IMR-90 (cell line): ENCODE data around the gene FAM20C. TPM values are rescaled to one million over a fixed set of nuclear protein-coding genes. Genes with fewer than 3 reads are reported as not detected.

Experiments used
- ATAC-seq: fragments of 200-7000 bp; cut with Tn5 transposase; 2 replicates; pipeline ENCODE4 v1.9.1; 2020; ENCODE audit warnings: low read depth, mild to moderate bottlenecking, moderate library complexity
- BruUV-seq: library from RNA; stranded (reverse); fragments of 400-500 nt; replicated peaks from 2 replicates; lab custom pipeline; 2021; lab: Mats Ljungman, UMichigan
- CTCF ChIA-PET: fragments of 300-600 bp; formaldehyde crosslinking; extraction: SDS; loops from one replicate; lab custom pipeline; 2021; ENCODE audit warnings: antibody characterized with exemption; lab: Yijun Ruan, JAX
- POLR2A ChIA-PET: fragments of 300-600 bp; sonication (Branson Sonifier 250); formaldehyde crosslinking; loops from one replicate; lab custom pipeline; 2022; ENCODE audit warnings: antibody characterized with exemption; ENCODE audit not compliant: unreplicated experiment; lab: Charles Lee
- DNase-seq: peaks from one replicate; pipeline ENCODE4 v3.0.0; 2013
- H2AFZ ChIP-seq: replicated peaks from 2 replicates; pipeline ENCODE3; 2013; ENCODE audit warnings: low read length, mild to moderate bottlenecking; ENCODE audit not compliant: poor library complexity
- H2AK5ac ChIP-seq: 2 replicates; pipeline ENCODE4 v1.6.1; 2013; ENCODE audit warnings: low read depth, low read length, inconsistent platforms
- H2AK9ac ChIP-seq: replicated peaks from 2 replicates; pipeline ENCODE3; 2013; ENCODE audit warnings: mild to moderate bottlenecking, low read depth, low read length, moderate library complexity; ENCODE audit not compliant: poor library complexity
- H2BK120ac ChIP-seq: 2 replicates; pipeline ENCODE4 v1.6.1; 2013; ENCODE audit warnings: low read depth, low read length, inconsistent platforms
- H2BK15ac ChIP-seq: 3 replicates; pipeline ENCODE4 v1.6.1; 2013; ENCODE audit warnings: low read depth, low read length, inconsistent platforms
- H2BK20ac ChIP-seq: 2 replicates; pipeline ENCODE4 v1.6.1; 2013; ENCODE audit warnings: low read depth, mild to moderate bottlenecking, inconsistent platforms, low read length, moderate library complexity
- H2BK5ac ChIP-seq: 2 replicates; pipeline ENCODE4 v1.6.1; 2013; ENCODE audit warnings: mild to moderate bottlenecking, low read depth, low read length, inconsistent platforms; ENCODE audit not compliant: poor library complexity, severe bottlenecking
- H3K14ac ChIP-seq: replicated peaks from 2 replicates; pipeline ENCODE4 v1.6.1; 2013; ENCODE audit warnings: low read depth, low read length, inconsistent platforms
- H3K18ac ChIP-seq: 2 replicates; pipeline ENCODE4 v1.6.1; 2013; ENCODE audit warnings: low read depth, low read length, control low read depth
- H3K23ac ChIP-seq: 2 replicates; pipeline ENCODE4 v1.6.1; 2013; ENCODE audit warnings: low read depth, low read length, inconsistent platforms
- H3K27ac ChIP-seq: 2 replicates; pipeline ENCODE4 v1.5.1; 2013; ENCODE audit warnings: mild to moderate bottlenecking, control low read depth, low read length; ENCODE audit not compliant: insufficient read depth
- H3K27me3 ChIP-seq: 2 replicates; pipeline ENCODE4 v1.6.1; 2013; ENCODE audit warnings: low read length; ENCODE audit not compliant: control insufficient read depth, insufficient read depth
- H3K36me3 ChIP-seq: 2 replicates; pipeline ENCODE4 v1.6.1; 2013; ENCODE audit warnings: low read length, mixed read lengths; ENCODE audit not compliant: control insufficient read depth, insufficient read depth
- H3K4ac ChIP-seq: 2 replicates; pipeline ENCODE4 v1.6.1; 2013; ENCODE audit warnings: low read depth, low read length, inconsistent platforms
- H3K4me1 ChIP-seq: 2 replicates; pipeline ENCODE4 v1.6.1; 2013; ENCODE audit warnings: low read length, mixed read lengths; ENCODE audit not compliant: control insufficient read depth, insufficient read depth
- H3K4me2 ChIP-seq: 2 replicates; pipeline ENCODE4 v1.6.1; 2013; ENCODE audit warnings: low read depth, mild to moderate bottlenecking, control low read depth, low read length, moderate library complexity
- H3K4me3 ChIP-seq: 2 replicates; pipeline ENCODE4 v1.5.1; 2013; ENCODE audit warnings: low read depth, mild to moderate bottlenecking, control low read depth, low read length, moderate library complexity; ENCODE audit not compliant: insufficient read depth
- H3K56ac ChIP-seq: 2 replicates; pipeline ENCODE4 v1.6.1; 2013; ENCODE audit warnings: low read length, inconsistent platforms; ENCODE audit not compliant: insufficient read depth; ENCODE audit errors: extremely low read depth
- H3K79me1 ChIP-seq, 2 experiments: 2 replicates each; pipeline ENCODE4 v1.6.1; 2013; ENCODE audit warnings: low read length in 2 of 2, inconsistent platforms in 1 of 2, low read depth in 1 of 2
- H3K9ac ChIP-seq: 2 replicates; pipeline ENCODE4 v1.6.1; 2013; ENCODE audit warnings: low read depth, low read length, control low read depth
- H3K9me1 ChIP-seq: 2 replicates; pipeline ENCODE4 v1.6.1; 2013; ENCODE audit warnings: low read length, inconsistent platforms; ENCODE audit not compliant: insufficient read depth
- H3K9me3 ChIP-seq: 2 replicates; pipeline ENCODE4 v1.6.1; 2013; ENCODE audit warnings: low read length; ENCODE audit not compliant: control insufficient read depth, insufficient read depth
- H4K20me1 ChIP-seq: 2 replicates; pipeline ENCODE4 v1.6.1; 2013; ENCODE audit warnings: low read length, inconsistent platforms; ENCODE audit not compliant: insufficient read depth
- H4K5ac ChIP-seq: 2 replicates; pipeline ENCODE4 v1.6.1; 2013; ENCODE audit warnings: mild to moderate bottlenecking, low read depth, low read length, control low read depth
- H4K8ac ChIP-seq, 2 experiments: 2 replicates each; pipeline ENCODE4 v1.6.1; 2013; ENCODE audit warnings: low read depth in 2 of 2, low read length in 2 of 2, control low read depth in 1 of 2, inconsistent platforms in 1 of 2
- H4K91ac ChIP-seq: 2 replicates; pipeline ENCODE4 v1.6.1; 2013; ENCODE audit warnings: low read depth, low read length, inconsistent platforms; ENCODE audit not compliant: insufficient read depth
- BHLHE40 ChIP-seq: fragments of 150-350 bp; IDR thresholded peaks from 2 replicates; pipeline ENCODE4 v1.6.1; 2016; ENCODE audit warnings: mild to moderate bottlenecking, low read depth, low read length
- CEBPB ChIP-seq: IDR thresholded peaks from 2 replicates; pipeline ENCODE4 v1.6.1; 2012; ENCODE audit warnings: low read depth, low read length, improper control_type of control experiment
- CHD1 ChIP-seq: IDR thresholded peaks from 2 replicates; pipeline ENCODE4 v1.6.1; 2012; ENCODE audit warnings: low read depth, low read length, improper control_type of control experiment
- FOS ChIP-seq: fragments of 150-350 bp; IDR thresholded peaks from 2 replicates; pipeline ENCODE4 v1.6.1; 2016; ENCODE audit warnings: low read depth, low read length
- MAFK ChIP-seq: IDR thresholded peaks from 2 replicates; pipeline ENCODE4 v1.6.1; 2012; ENCODE audit warnings: low read depth, low read length, improper control_type of control experiment
- MAZ ChIP-seq: IDR thresholded peaks from 2 replicates; pipeline ENCODE4 v1.6.1; 2012; ENCODE audit warnings: low read depth, mild to moderate bottlenecking, low read length, improper control_type of control experiment, moderate library complexity, borderline replicate concordance
- MXI1 ChIP-seq: IDR thresholded peaks from 2 replicates; pipeline ENCODE4 v1.6.1; 2012; ENCODE audit warnings: low read depth, mild to moderate bottlenecking, low read length, moderate library complexity, borderline replicate concordance
- NFE2L2 ChIP-seq: fragments of 150-350 bp; IDR thresholded peaks from 2 replicates; pipeline ENCODE4 v1.6.1; 2016; ENCODE audit warnings: low read depth, mild to moderate bottlenecking, low read length
- POLR2A ChIP-seq: IDR thresholded peaks from 2 replicates; pipeline ENCODE4 v1.6.1; 2012; ENCODE audit warnings: mild to moderate bottlenecking, low read depth, low read length
- RAD21 ChIP-seq: IDR thresholded peaks from 2 replicates; pipeline ENCODE4 v1.6.1; 2012; ENCODE audit warnings: low read length, improper control_type of control experiment
- RCOR1 ChIP-seq: IDR thresholded peaks from 2 replicates; pipeline ENCODE4 v1.6.1; 2012; ENCODE audit warnings: mild to moderate bottlenecking, low read length, improper control_type of control experiment; ENCODE audit not compliant: insufficient replicate concordance
- RFX5 ChIP-seq: IDR thresholded peaks from 2 replicates; pipeline ENCODE4 v1.8.0; 2012; ENCODE audit warnings: low read depth, mild to moderate bottlenecking, low read length, moderate library complexity
- SMC3 ChIP-seq: fragments of 150-350 bp; IDR thresholded peaks from 2 replicates; pipeline ENCODE4 v1.6.1; 2016; ENCODE audit warnings: low read depth, mild to moderate bottlenecking, antibody characterized with exemption, low read length, moderate library complexity
- USF2 ChIP-seq: fragments of 150-350 bp; IDR thresholded peaks from 2 replicates; pipeline ENCODE4 v1.6.1; 2017; ENCODE audit warnings: mild to moderate bottlenecking, antibody characterized with exemption, low read length, low read depth
- WGBS, 2 experiments: methylation state at CpG; one replicate each; pipeline versions ENCODE4 v1.1.5 to v1.1.7; 2013; ENCODE audit warnings: missing lambda C conversion rate in 2 of 2; ENCODE audit not compliant: insufficient read length in 1 of 2; ENCODE audit errors: extremely low coverage in 2 of 2; 5-methylcytosine and 5-hydroxymethylcytosine counted together
- dilution Hi-C: fragments of 300-500 bp; cut with HindIII; formaldehyde crosslinking; loops from one replicate; pipeline ENCODE4 v1.14.3; 2018; ENCODE audit warnings: low sequenced_read_pairs; ENCODE audit not compliant: unreplicated experiment
- in situ Hi-C: fragments of 300-500 bp; cut with MboI; formaldehyde crosslinking; loops from 3 replicates; pipeline ENCODE4 v1.14.3; 2019; ENCODE audit warnings: low sequenced_read_pairs, inconsistent platforms, mixed read lengths
- intact Hi-C: fragments of 100-400 bp; cut with micrococcal nuclease; formaldehyde crosslinking; loops from 2 replicates; pipeline ENCODE4 v1.10.0; 2022
- polyA plus RNA-seq, 3 experiments: library from polyadenylated mRNA; depleted of rRNA; stranded (reverse); fragments of >200 nt; gene quantifications; 2 replicates each; pipeline ENCODE4 v1.2.3, GENCODE V29; 2012; ENCODE audit warnings: low replicate concordance in 1 of 3
- total RNA-seq: library from RNA; depleted of rRNA; stranded (reverse); fragments of >200 nt; gene quantifications from 2 replicates; pipeline ENCODE4 v1.2.3, GENCODE V29; 2012
- TF ChIP-seq, protein P1 (sequence below): conservative IDR thresholded peaks from 2 replicates; pipeline ENCODE4 v1.5.1; 2012; ENCODE audit warnings: mild to moderate bottlenecking, low read depth, low read length, improper control_type of control experiment
- TF ChIP-seq, protein P2 (sequence below): fragments of 150-350 bp; IDR thresholded peaks from 2 replicates; pipeline ENCODE4 v1.6.1; 2016; ENCODE audit warnings: low read depth, mild to moderate bottlenecking, low read length, moderate library complexity, borderline replicate concordance

Gene FAM20C
- total and polyA plus RNA-seq, 2 of the 4 experiments (the other 2 are of a cell fraction) = 7.7 to 36.6 TPM

GRCh38 chr7:154096-154799, 38.1 kb upstream of the FAM20C start:
- no peak overlapping the region for H3K56ac ChIP-seq
- no peak overlapping the region for H2BK20ac ChIP-seq
- no peak overlapping the region for H2AK5ac ChIP-seq
- no peak overlapping the region for H3K9ac ChIP-seq
- H3K9me3 ChIP-seq = no peaks in the 10 kb centered on the region
- peaks cover 15% of the 10 kb centered on the region for H3K4me1 ChIP-seq
- TF ChIP-seq MAZ (no peak), BHLHE40 (no peak), FOS (no peak), NFE2L2 (no peak), RCOR1 (no peak), RFX5 (no peak), CEBPB (no peak), SMC3 (no peak), MXI1 (no peak), RAD21 (no peak), POLR2A (no peak), USF2 (no peak), CHD1 (no peak), MAFK (no peak)
- TF ChIP-seq, protein P1, sequence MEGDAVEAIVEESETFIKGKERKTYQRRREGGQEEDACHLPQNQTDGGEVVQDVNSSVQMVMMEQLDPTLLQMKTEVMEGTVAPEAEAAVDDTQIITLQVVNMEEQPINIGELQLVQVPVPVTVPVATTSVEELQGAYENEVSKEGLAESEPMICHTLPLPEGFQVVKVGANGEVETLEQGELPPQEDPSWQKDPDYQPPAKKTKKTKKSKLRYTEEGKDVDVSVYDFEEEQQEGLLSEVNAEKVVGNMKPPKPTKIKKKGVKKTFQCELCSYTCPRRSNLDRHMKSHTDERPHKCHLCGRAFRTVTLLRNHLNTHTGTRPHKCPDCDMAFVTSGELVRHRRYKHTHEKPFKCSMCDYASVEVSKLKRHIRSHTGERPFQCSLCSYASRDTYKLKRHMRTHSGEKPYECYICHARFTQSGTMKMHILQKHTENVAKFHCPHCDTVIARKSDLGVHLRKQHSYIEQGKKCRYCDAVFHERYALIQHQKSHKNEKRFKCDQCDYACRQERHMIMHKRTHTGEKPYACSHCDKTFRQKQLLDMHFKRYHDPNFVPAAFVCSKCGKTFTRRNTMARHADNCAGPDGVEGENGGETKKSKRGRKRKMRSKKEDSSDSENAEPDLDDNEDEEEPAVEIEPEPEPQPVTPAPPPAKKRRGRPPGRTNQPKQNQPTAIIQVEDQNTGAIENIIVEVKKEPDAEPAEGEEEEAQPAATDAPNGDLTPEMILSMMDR = no peak
- TF ChIP-seq, protein P2, sequence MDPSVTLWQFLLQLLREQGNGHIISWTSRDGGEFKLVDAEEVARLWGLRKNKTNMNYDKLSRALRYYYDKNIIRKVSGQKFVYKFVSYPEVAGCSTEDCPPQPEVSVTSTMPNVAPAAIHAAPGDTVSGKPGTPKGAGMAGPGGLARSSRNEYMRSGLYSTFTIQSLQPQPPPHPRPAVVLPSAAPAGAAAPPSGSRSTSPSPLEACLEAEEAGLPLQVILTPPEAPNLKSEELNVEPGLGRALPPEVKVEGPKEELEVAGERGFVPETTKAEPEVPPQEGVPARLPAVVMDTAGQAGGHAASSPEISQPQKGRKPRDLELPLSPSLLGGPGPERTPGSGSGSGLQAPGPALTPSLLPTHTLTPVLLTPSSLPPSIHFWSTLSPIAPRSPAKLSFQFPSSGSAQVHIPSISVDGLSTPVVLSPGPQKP = no peak
- H4K5ac ChIP-seq = no peak overlapping the region
- H4K8ac ChIP-seq = no peak overlapping the region
- no peak overlapping the region for H2AK9ac ChIP-seq
- no peak overlapping the region for H3K14ac ChIP-seq
- DNase-seq (no peak), ATAC-seq (no peak)
- no peak overlapping the region for H3K23ac ChIP-seq
- H2AFZ ChIP-seq = no peak overlapping the region
- H3K27me3 ChIP-seq = peaks cover 7% of the 10 kb centered on the region; the same call in 1 of the 2 replicates
- ChIA-PET CTCF (no interaction called here), POLR2A (no interaction called here)
- H2BK5ac ChIP-seq = no peak overlapping the region
- in situ Hi-C loops = no loop called here
- H3K36me3 ChIP-seq = no peaks in the 10 kb centered on the region
- dilution Hi-C loops = no loop called here
- H3K79me1 ChIP-seq = peaks cover 0 to 6% of the 10 kb centered on the region in 2 experiments; a peak in 2 of 4 replicates
- H3K27ac ChIP-seq = no peak overlapping the region
- H3K4me2 ChIP-seq = no peak overlapping the region
- H3K4ac ChIP-seq = no peak overlapping the region
- H2BK15ac ChIP-seq = no peak overlapping the region; the same call in 2 of the 3 replicates
- intact Hi-C loops = no loop called here
- peak overlapping the region; percentile 14; the same call in 1 of the 2 replicates for H4K91ac ChIP-seq
- no peak overlapping the region for H3K18ac ChIP-seq
- no peak overlapping the region for H3K4me3 ChIP-seq
- no peak overlapping the region for H2BK120ac ChIP-seq
- WGBS, 2 experiments = 90% methylated on average over 10 of the region's 20 CpGs; no CpG with 5 or more reads in 1 of the 2 experiments
- peaks cover 5% of the 10 kb centered on the region for H3K9me1 ChIP-seq
- no TSS peak for BruUV-seq
- no peaks in the 10 kb centered on the region for H4K20me1 ChIP-seq
